ENCODE measurements around the gene NGF.

The NGF gene

GRCh38 chr1:115241309-115241708 lies 96.7 kb downstream of the NGF start:
- no peak for DNase-seq (ENCODE audit: low read depth)
- H3K4me3 ChIP-seq (ENCODE audit: low read length) = no peak overlapping the region
- TF ChIP-seq, protein P1, sequence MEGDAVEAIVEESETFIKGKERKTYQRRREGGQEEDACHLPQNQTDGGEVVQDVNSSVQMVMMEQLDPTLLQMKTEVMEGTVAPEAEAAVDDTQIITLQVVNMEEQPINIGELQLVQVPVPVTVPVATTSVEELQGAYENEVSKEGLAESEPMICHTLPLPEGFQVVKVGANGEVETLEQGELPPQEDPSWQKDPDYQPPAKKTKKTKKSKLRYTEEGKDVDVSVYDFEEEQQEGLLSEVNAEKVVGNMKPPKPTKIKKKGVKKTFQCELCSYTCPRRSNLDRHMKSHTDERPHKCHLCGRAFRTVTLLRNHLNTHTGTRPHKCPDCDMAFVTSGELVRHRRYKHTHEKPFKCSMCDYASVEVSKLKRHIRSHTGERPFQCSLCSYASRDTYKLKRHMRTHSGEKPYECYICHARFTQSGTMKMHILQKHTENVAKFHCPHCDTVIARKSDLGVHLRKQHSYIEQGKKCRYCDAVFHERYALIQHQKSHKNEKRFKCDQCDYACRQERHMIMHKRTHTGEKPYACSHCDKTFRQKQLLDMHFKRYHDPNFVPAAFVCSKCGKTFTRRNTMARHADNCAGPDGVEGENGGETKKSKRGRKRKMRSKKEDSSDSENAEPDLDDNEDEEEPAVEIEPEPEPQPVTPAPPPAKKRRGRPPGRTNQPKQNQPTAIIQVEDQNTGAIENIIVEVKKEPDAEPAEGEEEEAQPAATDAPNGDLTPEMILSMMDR (conservative IDR thresholded peaks at IDR 0.05; ENCODE audit: low read depth, low read length) = no peak

- TF ChIP-seq, protein P1 (conservative IDR thresholded peaks at IDR 0.05; ENCODE audit: low read depth, low read length) = no peak
- no peak overlapping the region for H3K4me3 ChIP-seq (ENCODE audit: low read length)
- no peak for DNase-seq (ENCODE audit: low read depth)
Observed at GRCh38 chr1:115240297-115240696, 97.8 kb downstream of the NGF start.

DNA sequence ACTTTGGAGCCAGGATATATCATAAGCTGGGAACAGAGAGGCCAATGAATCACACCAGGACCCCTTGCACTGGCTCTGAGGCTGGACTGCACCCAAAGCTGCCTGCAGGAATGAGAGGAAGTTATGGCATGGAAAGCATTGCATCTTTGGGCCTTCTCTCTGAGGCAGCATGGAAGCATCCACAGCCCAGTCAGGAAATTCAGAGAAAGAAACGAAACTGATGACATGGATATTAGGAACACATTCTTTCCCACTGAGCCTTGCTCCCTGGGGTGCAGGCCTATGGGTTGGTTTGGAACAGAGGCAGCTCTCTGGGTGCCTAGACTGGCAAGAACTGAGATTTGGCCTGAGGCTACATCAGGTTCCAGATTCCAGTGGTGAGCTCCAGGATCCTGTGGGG lies 98.6 kb downstream of the NGF start:
- DNase-seq (ENCODE audit: low read depth) = no peak
- H3K4me3 ChIP-seq (ENCODE audit: low read length) = no peak overlapping the region
- TF ChIP-seq, protein P1 (conservative IDR thresholded peaks at IDR 0.05; ENCODE audit: low read depth, low read length) = no peak

DNA sequence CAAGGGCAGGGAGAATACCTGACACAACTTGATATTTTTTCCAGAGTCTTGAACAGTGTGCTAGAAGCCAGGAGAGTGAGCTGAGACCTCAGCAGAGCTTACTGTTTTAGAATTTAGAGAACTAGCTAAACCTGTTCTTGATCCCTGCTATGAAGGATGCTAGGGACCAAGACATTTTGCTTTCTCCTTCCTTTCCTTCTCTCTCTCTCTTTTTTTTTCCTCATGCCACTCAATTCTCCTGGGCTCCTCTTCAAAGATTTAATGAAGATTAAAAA lies 99.0 kb downstream of the NGF start:
- DNase-seq (ENCODE audit: low read depth) = no peak
- no peak overlapping the region for H3K4me3 ChIP-seq (ENCODE audit: low read length)
- TF ChIP-seq, protein P1 (conservative IDR thresholded peaks at IDR 0.05; ENCODE audit: low read depth, low read length) = no peak

DNA sequence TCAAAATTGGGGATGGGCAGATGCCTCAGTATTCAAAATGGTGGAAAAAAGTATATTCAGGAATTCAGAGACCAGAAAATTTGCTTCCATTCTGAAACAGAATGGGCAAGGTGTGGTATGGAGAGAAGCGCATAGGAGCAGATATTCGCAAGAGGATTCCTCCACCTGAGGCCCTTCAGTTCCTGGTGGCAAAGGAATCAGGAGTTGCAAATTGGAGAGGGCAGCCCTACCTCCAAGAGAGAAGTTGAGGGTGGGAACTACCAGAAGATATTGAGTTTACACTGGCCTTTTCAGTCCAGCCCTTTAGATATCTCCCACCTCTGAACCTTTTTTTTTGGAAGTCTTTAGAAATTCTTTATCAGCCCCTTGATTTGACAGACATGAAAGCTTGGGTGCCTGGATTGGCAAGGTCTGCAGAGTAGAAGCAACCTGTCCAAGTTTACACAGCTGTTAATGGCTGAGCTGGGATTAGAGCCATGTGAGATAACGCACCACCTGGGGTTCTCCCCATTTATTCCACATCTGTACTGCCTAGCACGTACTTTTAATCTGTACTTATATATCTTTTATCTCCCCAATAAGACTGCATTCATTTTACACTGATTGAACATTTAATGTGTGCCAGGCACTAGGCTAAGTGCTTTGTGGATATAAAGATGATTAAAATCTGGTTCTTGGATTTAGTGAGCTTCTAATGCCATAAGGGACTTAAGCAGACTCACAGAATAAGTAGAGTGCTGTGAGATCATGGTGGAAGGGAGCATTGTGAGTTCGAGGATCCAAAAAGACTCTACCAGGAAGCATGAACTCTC lies 99.5 kb downstream of the NGF start:
- TF ChIP-seq, protein P1 (conservative IDR thresholded peaks at IDR 0.05; ENCODE audit: low read depth, low read length) = no peak
- H3K4me3 ChIP-seq (ENCODE audit: low read length) = no peak overlapping the region
- DNase-seq (ENCODE audit: low read depth) = no peak

DNA sequence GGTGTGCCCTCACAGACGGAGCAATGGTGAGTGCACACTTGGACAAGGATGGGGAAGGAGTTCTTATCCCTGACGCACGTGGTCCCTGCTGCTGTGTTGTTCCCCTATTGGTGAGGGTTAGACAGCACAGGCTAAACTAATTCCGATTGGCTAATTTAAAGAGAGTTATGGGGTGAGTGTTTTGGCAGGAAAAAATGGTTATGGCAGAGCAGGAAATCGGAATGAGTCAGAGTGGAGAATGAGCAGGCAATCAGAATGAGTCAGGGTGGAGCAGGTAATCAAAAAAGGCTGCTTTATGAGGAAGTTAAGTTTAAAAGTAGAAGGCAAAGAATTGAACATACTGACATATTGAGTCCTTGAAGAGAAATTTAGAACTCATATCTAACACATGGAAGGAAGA lies 100.5 kb downstream of the NGF start:
- no peak for DNase-seq (ENCODE audit: low read depth)
- H3K4me3 ChIP-seq (ENCODE audit: low read length) = no peak overlapping the region
- TF ChIP-seq, protein P1 (conservative IDR thresholded peaks at IDR 0.05; ENCODE audit: low read depth, low read length) = no peak

DNA sequence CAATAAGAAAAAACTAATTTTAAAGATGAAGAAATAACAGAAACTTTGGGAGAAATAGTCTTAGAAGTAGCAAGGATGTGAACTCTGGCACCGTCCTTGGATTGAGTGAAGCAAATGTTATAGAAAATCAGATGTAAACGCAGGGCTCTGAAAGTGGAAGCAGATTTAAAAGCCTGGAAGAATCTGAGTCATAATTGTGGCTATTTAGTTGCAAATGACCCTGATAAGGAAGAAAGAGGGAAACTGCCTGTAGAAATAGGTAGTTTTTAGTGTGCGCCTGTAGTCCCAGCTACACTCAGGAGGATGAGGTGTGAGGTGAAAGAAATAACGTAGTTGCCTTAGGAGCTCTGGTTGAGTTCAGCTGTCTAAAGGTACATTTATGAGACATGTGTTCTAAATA lies 101.0 kb downstream of the NGF start:
- TF ChIP-seq, protein P1 (conservative IDR thresholded peaks at IDR 0.05; ENCODE audit: low read depth, low read length) = no peak
- H3K4me3 ChIP-seq (ENCODE audit: low read length) = no peak overlapping the region
- no peak for DNase-seq (ENCODE audit: low read depth)
